AG08395 (cell line): ENCODE results near the gene SYNGR1.
"Not testable (repeated sequence)": the region's sequence is repeated elsewhere in the genome, so short reads cannot be mapped to it uniquely, and the experiment has no call there.

ENCODE experiments used
- DNase-seq: peaks from one replicate; pipeline ENCODE4 v3.0.0; 2012; ENCODE audit warnings: mixed read lengths, low spot score

The SYNGR1 gene

DNA sequence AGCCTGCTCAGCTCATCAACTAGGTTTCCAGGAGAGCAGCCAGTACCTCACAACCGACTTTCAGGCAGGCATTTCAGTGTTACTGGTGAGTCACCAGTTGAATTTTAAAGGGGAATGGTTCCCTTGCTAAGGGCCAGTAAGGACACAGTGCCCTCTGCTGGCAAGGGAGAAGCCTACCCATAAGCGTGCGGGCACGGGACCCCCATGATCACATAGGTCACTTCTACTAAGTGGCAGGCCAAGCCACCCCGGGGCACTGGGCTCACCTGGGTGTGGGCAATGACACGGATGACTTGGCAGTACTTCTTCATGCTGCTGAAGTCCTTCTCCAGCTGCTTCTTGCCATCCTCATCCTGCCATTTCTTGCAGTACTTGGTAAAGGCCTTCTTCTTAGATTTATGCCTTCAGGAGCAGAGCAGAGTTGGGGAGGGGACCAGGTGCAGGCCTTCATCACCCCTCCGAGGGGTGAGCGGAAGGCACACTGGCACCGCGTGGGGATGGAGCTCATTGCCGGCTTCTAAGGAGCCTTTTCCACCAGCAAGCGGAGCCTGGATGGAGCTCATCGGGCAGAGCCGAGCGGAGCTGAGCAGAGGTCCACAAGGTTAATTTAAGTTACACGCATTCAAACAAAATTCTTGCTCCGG is 33.2 kb upstream of the SYNGR1 start:
- DNase-seq, result peak; percentile 83

DNA sequence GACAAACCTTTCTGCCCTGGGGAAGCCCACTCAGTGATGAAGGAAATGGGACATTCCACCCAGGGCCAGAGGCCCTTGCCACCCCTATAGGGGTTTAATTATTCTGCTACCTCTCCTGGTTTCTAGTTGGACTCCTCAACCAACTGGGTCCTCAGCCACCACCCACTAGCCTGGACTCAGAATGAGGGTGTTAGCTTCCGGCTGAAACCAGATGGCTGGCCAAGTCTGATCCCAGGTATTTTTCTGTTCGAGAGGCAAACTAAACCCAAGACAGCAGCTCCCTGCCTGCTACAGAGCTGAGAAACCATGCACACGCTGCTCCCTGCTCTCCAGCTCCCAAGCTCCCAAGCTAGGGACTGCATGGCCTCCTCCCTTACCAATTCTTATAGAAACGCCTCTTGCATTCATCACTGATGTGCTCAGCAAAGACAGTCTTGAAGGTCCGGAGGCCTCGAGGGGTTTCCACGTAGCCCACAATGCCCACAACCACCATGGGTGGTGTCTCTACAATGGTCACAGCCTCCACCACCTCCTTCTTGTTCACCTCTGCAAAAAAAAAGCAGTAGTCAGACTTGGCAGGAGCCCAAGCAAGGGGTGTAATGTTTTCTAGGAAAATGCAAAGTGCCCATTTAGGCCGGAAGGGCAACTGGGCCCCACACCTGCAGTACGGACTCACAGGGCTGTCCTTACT is 32.6 kb upstream of the SYNGR1 start:
- no peak for DNase-seq

DNA sequence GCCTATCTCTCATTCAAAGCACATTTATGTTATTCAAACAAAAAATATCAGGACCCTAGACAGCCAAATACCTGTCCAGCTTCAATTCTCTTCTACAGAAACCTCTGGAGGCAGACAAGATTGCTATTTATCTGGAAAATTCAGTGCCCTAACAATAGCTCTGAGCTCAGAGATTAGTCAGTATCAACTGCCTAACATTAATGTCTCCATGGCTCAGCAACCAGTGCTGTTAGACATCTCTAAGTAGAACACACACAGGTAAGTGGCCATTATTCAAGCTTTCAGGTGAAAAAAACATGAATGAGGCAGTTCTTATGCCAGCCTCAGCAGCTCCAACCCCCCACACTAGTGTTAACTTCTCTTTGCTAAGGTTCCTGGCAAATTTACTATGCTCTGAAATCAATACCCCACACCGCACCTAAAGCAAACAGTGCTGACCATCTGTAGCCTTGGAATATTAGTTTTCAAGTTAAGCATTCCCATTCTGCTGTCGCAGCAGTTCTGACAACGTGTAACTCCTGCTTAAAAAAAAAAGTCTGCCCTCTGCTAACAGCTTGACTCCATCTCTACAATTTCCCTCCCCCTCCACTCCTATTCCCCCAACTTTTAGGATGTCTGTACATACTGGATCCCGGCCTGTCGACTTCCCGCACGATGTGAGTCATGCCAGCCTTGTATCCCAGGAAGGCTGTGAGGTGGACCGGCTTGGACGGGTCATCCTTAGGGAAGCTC is 31.9 kb upstream of the SYNGR1 start:
- no peak for DNase-seq

DNA sequence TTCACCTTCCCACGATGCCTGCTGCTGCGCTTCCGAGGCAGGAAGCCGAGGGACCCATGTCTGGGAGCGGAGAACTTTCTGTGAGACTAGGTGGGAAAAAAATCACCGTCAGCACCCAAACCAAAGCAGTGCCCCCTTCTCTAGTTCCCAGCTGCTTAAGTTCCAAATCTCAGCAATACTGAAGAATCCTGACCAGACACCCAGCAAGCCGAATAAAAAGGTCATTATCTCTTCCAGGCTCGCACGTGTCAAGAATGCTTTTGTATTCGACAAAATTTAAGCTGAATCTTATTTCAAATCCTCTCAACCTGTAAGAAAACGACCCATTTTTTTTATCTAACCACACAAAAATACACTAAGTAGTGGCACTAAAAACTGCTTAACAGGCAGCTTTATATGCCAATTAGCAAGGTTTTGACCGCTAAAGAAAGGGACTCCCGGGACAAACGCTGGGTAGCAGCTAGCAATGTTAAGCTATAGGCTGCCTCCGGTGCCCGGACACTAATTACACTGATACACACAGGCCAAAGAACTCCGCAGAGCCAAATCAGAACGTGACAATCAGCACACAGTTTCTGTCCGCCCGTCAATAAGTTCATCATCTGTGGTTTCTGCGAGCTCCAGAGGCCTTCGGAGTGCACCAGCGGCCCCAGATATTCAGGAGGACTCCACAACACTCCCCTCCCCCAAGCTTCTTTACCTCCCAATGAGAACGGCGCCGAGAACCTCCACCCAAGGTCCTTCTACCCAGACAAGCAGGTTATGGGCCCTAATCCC is 31.1 kb upstream of the SYNGR1 start:
- DNase-seq, result no peak

DNA sequence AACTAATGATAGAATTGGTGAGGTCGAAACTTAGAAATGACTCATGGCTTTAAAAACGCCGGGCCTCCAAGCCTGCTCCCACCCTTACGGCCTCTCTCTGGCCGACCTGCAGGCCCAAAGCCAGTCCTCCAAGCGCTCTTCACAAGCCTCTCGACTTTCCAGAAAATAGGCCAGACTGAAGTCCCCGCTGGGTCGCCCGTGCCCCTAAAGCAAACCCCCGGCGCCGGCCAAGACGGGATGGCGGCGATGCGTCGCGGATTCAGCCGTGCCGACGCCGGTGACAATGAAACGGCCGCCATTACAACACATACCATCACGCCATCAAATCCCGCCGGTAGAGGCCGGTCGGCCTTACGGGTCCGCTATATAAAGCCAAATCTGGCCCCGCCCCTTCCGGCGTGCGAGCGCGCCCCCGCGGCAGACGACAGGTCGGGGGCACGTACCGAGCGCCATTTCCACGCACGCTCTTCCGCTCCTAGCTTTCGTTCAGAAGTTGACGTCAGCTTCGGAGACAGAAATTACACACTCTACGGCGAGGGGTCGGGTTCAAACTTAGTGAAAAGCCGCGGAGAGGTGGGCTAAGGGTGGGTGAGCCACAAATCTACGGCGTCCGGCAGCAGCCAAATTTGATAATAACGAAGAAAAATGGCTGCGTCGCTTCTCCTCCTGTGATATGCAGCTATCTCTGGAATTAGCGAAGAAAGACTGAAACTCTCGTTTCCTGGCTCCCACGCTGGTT is 30.3 kb upstream of the SYNGR1 start, which contains the start of gene RPL3:
RPL3 (minus strand) TSS at position 340 of the 739 bp plus-strand sequence; CDS start at position 314, 26 bp downstream.
- DNase-seq, result peak; percentile 96

DNA sequence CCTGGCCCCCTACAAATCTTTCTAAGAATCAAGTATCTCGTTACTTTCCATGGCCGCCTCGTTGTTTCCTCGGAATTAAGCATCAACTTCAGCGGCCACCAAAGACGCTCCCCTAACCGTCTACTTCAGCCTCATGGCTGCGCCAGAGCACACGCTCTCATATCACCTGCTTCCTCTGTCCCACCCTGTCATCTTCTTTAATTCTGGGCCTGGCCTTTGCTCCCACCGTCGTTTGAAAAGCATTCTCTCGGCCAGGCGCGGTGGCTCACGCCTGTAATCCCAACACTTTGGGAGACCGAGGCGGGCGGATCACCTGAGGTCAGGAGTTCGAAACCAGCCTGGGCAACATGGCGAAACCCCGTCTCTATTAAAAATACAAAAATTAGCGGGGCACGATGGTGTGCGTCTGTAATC is 29.2 kb upstream of the SYNGR1 start:
- DNase-seq, result not testable (repeated sequence)

DNA sequence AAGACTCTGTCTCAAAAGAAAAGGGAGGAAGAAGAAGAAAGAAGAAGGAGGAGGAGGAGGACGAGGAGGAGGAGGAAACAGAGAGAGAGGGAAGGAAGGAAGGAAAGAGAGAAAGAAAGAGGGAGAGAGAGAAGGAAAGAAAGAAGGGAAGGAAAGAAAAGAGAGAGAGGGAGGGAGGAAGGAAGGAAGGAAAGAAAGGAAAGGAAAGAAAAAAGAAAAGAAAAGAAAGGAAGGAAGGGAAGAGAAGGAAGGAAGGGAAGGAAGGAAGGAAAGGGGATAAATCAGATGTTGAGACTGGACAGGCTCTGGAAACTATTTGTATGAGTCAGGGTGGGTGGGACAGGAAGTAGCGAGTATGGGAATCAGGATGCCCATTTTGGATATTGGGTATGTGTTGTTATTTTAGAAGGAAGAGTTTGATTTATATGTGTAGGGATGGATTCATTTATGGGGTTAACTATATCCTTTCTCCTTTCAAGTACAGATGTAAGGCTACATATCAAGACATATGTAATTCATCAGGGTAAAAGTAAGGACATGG is 24.3 kb upstream of the SYNGR1 start:
- DNase-seq, result peak; percentile 71

DNA sequence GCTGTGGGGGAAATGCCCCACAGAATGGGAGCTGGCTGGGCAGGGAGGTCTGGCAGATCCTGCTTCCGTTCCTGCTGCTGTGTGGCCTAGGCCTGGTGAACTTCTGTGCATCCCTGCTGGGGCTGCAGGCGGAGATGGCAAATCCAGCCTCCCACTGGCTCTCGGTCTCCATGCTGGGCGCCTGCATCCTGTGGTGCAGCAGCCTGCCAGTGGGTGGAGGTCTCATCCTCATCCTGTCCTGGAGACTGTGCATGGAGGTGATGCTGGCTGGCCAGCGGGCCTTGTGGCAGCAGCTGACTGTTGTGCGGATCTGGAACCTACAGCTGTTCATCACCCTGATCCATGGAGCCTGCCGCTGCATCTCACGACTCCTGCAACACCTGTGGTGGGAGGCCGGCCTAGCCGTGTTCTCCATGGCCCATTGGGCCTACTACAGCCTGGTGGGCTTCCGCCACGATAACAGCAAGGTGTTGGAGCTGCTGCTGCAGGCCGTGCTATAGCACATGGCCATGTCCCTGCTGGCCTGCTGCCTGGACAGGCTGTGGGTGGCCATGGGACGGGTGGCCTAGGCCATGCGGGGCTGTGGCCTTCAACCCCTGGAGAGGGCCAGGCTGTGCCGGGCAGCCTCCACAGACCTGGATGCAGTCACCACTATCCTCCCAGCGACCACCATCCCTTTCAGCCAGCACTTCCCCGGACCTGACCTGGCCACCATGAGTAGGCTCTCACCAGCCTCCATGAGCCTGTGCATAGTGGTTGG is 21.6 kb upstream of the SYNGR1 start:
- no peak for DNase-seq

DNA sequence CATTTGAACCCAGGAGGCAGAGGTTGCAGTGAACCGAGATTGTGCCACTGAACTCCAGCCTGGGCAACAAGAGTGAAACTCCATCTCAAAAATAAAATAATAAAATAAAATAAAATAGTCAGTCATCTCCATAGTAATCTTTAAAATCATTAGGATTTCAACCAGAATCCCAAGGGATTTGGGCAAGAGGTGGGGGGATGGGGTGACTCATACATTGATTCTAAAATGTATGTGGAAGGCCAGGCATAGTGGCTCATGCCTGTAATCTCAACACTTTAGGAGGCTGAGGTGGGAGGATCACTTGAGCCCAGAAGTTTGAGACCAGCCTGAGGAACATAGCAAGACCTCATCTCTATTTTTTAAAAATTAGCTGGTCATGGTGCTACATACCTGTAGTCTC is 19.2 kb upstream of the SYNGR1 start:
- not testable (repeated sequence) for DNase-seq

DNA sequence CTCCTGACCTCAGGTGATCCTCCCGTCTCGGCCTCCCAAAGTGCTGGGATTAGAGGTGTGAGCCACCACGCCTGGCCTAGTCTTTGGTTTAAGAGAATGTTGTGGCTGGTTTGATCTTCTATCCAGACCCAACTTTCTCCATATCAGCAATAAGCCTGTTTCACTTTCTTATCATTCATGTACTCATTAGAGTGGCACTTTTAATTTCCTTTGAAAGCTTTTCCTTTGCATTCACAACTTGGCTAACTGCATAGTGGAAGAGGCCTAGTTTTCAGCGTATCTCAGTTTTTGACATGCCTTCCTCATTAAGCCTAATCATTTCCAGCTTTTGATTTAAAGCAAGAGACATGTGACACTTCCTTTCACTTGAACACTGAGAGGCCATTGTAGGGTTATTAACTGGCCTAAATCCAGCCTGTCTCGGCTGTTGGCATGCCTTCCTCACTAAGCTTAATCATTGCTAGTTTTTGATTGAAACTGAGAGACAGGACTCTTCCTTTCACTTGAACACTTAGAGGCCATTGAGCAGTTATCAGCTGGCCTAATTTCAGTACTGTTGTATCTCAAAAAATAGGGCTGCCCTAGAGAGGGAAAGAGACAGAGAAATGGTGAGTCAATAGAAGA is 17.2 kb upstream of the SYNGR1 start:
- no peak for DNase-seq

DNA sequence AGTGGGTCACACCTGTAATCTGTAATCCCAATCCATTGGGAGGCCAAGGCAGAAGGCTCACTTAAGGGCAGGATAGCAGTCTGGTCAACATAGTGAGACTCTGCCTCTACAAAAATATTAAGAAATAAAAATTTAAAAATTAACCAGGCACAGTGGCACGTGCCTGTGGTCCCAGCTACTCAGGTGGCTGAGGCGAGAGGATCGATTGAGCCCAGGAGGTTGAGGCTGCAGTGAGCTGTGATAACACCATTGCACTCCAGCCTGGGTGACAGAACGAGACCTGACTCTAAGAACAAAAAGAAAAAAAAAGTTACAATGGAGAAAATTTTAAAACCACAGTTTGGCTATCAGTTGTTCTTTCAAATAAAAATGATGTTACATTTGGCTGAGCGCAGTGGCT is 13.4 kb upstream of the SYNGR1 start:
- no peak for DNase-seq

DNA sequence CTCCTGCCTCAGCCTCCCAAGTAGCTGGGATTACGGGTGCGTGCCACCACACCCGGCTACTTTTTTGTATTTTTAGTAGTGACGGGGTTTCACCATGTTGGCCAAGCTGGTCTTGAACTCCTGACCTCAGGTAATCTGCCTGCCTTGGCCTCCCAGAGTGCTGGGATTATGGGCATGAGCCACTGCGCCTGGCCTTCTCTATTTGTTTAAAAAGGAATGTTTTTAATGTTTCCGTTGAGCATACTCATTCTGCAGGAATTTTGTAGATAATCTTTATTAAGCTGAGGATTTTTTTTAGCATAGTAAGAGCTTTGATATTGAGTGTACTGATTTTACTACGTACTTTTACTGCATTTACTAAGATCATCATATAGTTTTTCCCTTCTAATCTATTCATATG is 10.0 kb upstream of the SYNGR1 start:
- not testable (repeated sequence) for DNase-seq

DNA sequence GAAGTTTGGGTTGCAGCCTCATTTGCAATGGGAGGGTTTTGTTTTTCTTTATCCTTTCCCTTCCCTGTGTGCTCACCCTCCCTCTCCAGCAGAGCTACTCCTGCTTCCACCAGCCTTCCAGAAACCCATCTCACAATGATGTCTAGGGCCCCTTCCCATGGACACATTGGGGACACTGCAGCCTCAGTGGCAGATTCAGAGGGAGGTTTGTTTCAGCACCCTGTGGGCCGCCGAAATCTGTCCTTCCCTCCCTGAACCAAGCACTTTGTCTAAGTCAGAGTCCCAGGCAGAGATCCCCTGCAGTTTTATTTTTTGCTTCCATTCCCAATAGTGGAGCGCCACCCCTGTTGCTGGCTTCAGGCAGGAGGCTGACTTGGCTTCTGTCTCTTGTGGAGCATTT is 8.6 kb upstream of the SYNGR1 start:
- DNase-seq, result no peak

DNA sequence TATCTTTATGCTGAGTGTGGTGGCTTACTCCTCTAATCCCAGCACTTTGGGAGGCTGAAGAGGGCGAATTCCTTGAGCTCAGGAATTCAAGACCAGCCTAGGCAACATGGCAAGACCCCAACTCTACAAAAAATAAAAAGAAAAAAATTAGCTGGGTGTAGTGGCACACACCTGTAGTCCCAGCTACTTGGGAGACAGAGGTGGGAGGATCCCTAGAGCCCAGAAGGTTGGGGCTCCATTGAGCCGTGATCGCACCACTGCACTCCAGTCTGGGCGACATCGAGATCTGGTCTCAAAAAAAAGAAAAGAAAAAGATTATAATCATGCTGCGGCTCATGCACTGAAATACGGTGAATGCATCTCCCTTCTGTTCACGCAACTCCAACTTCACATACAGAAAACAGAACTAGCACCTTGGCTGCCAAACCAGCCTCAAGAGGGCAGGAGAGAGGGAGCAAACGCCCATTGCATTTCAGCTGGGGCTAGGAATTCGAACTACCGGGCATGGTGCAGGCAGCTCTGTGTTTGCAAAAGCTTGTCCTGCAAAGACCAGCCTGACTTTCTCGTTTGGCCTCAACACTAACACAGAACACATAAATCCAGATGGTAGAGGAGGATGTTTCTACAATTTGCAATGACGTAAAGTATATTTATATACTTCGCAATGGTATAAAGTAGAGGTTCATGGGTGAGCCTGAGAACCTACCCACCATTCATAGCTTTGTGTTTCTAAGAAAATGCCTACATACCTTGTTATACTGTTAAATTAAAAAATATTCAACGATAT is 6.3 kb upstream of the SYNGR1 start:
- DNase-seq, result peak; percentile 79

DNA sequence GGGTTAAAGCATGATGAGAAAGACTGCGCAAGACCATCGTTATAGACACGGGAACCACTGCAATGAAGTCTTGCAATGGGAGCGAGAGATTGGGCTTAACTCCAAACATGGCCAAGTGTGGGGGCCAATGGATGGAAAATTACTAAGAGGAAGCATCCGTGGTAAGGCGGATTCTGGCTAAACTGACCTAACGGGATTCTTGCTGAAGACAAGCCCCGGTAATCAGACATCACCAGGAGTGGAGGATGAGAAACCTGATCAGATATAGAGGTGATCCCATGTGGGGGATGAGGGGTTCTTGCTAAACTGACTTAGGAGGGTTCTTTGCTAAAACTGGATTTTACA is 5.8 kb upstream of the SYNGR1 start:
- DNase-seq, result no peak

DNA sequence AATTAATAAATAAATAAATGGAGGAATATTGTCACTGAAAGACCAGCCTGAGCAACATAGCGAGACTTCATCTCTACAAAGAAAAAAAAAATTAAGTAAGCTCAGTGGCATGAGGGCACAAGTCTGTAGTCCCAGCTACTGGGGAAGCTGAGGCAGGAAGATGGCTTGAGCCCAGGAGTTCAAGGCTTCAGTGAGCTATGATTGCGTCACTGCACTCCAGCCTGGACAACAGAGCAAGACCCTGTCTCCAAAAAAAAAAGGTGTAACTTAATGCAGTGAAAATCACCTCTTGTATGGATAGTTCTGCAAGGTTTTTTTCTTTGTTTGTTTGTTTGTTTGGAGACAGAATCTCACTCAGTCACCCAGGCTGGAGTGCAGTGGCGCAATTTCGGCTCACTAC is 4.6 kb upstream of the SYNGR1 start:
- DNase-seq, result no peak

DNA sequence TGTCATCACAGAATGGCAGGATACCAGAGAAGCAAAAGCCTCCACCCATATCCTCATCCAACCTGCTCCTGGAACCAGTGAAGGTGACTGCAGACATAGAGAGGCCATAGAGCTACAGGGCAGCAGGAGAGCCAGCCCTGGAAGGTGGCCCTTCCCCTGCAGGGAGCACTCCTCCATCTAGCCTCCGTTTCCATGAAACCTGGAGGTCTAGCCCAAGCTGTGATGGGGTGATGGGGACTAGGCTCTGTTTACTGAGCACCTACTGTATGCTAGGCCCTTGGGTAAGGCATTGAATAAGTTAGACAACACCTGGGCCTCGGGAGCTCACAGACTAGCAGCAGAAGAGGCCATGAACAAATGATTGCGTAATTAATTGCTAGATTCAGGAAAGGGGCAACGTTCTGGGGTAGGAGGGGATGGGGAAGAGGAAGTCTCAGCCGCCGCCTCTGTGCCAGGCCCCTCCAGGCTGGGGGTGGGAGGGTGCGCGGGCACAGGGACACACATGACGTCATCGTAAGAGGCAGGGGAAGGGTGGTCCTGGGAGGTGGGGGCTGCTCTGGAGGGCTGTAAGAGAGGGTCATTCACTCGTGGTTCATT is 784 bp upstream of the SYNGR1 start:
- no peak for DNase-seq

DNA sequence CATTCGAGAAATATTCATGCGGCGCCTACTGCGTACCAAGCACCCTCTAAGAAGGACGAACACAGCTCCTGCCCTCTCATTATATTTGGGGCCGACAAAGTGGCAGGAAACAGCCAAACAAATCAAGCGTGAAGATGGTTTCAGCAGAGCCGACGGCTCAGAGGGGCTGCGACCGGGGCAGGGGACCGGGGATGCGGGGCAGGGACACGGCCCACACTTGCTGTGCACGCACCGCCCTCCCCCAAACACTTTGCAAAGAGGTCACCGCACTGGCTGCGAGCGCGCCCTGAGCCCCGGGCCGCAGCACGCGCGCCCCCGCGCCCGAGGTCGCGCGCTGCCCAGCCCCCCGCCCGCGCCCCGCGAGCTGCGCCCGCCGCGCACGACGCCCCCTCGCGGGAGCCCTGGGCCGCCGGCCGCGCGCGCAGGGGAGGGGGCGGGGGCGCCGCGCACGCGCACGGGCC is 255 bp upstream of the SYNGR1 start:
- DNase-seq, result peak; percentile 76
